B cell (primary cell): Measurements from ENCODE around the gene CHST11. TPM values are rescaled to one million over a fixed set of nuclear protein-coding genes. Genes with fewer than 3 reads are reported as not detected.

ENCODE experiments used
- ATAC-seq: fragments of 200-7000 bp; cut with Tn5 transposase; one replicate; pipeline ENCODE4 v1.10.0; 2021; ENCODE audit warnings: low read depth, mild to moderate bottlenecking, moderate number of reproducible peaks, moderate library complexity
- CTCF ChIA-PET: fragments of 350-600 bp; sonication (Branson Sonifier 250); formaldehyde crosslinking; loops from one replicate; lab custom pipeline; 2021; ENCODE audit warnings: antibody characterized with exemption, inconsistent platforms; lab: Charles Lee
- POLR2A ChIA-PET: fragments of 350-600 bp; sonication (Branson Sonifier 250); formaldehyde crosslinking; loops from one replicate; lab custom pipeline; 2021; ENCODE audit warnings: antibody characterized with exemption; lab: Charles Lee
- DNase-seq: peaks from one replicate; pipeline ENCODE4 v3.0.0; 2013
- H2AFZ ChIP-seq: 2 replicates; pipeline ENCODE4 v1.6.1; 2012; ENCODE audit warnings: mild to moderate bottlenecking, low read depth, low read length; ENCODE audit not compliant: insufficient read depth, poor library complexity, severe bottlenecking
- H3K27ac ChIP-seq, 2 donors: 1 replicate in 1 of 2; 2 replicates in 1 of 2; pipeline ENCODE4 v1.5.1; 2012 to 2013; ENCODE audit warnings: low read length in 2 of 2, mild to moderate bottlenecking in 2 of 2, moderate library complexity in 1 of 2
- H3K27me3 ChIP-seq, 4 experiments: fragments of 200-600 bp in 1 of 4; sonication (generic) in 1 of 4; replicated peaks in 1 of 4; 1 replicate in 2 of 4; 2 replicates in 2 of 4; pipeline versions ENCODE4 v1.6.1 to v1.7.0; 2013 to 2016; ENCODE audit warnings: low read length in 3 of 4, mild to moderate bottlenecking in 2 of 4, mixed read lengths in 1 of 4, moderate library complexity in 1 of 4; ENCODE audit not compliant: insufficient read depth in 4 of 4, control insufficient read depth in 3 of 4; ENCODE audit errors: control extremely low read depth in 1 of 4
- H3K36me3 ChIP-seq, 2 experiments: replicated peaks in 1 of 2; 1 replicate in 1 of 2; 2 replicates in 1 of 2; pipeline versions ENCODE4 v1.6.1 to v1.7.1; 2013; ENCODE audit warnings: low read length in 1 of 2; ENCODE audit not compliant: insufficient read depth in 2 of 2, control insufficient read depth in 1 of 2; ENCODE audit errors: control extremely low read depth in 1 of 2, extremely low read depth in 1 of 2
- H3K4me1 ChIP-seq, 2 donors: fragments of 200-600 bp in 1 of 2; sonication (generic) in 1 of 2; 1 replicate in 1 of 2; 2 replicates in 1 of 2; pipeline versions ENCODE4 v1.5.1 to v1.6.1; 2013 to 2017; ENCODE audit warnings: low read length in 2 of 2; ENCODE audit not compliant: control insufficient read depth in 2 of 2, insufficient read depth in 2 of 2
- H3K4me2 ChIP-seq: replicated peaks from 2 replicates; pipeline ENCODE3; 2012; ENCODE audit warnings: mild to moderate bottlenecking, low read depth, low read length; ENCODE audit not compliant: poor library complexity, severe bottlenecking
- H3K4me3 ChIP-seq, 5 experiments: fragments of 200-600 bp in 1 of 5; sonication (generic) in 1 of 5; 1 replicate in 3 of 5; 2 replicates in 2 of 5; pipeline versions ENCODE4 v1.5.1 to v1.7.0; 2011 to 2016; ENCODE audit warnings: low read length in 4 of 5, mild to moderate bottlenecking in 4 of 5, low read depth in 2 of 5, control low read depth in 1 of 5, moderate library complexity in 1 of 5; ENCODE audit not compliant: insufficient read depth in 1 of 5; ENCODE audit errors: control extremely low read depth in 1 of 5, extremely low read depth in 1 of 5
- H3K79me2 ChIP-seq: fragments of 200-600 bp; sonication (generic); one replicate; pipeline ENCODE4 v1.6.0; 2016; ENCODE audit warnings: low read length; ENCODE audit not compliant: control insufficient read depth, insufficient read depth
- H3K9ac ChIP-seq: fragments of 200-600 bp; sonication (generic); 2 replicates; pipeline ENCODE4 v1.6.1; 2017; ENCODE audit warnings: mild to moderate bottlenecking, low read length, moderate library complexity
- H3K9me3 ChIP-seq, 3 donors: one replicate each; pipeline versions ENCODE4 v1.6.1 to v1.7.1; 2013; ENCODE audit warnings: low read length in 2 of 3; ENCODE audit not compliant: control insufficient read depth in 2 of 3, insufficient read depth in 1 of 3; ENCODE audit errors: control extremely low read depth in 1 of 3
- H4K20me1 ChIP-seq: 2 replicates; pipeline ENCODE4 v1.6.0; 2012; ENCODE audit warnings: mild to moderate bottlenecking, low read length; ENCODE audit not compliant: insufficient read depth, control insufficient read depth, poor library complexity, severe bottlenecking
- H3K27ac Mint-ChIP-seq: one replicate; pipeline ENCODE4 v1.8.0; 2021; ENCODE audit warnings: mixed read lengths
- H3K27me3 Mint-ChIP-seq: one replicate; pipeline ENCODE4 v1.8.0; 2021; ENCODE audit warnings: mixed read lengths
- H3K4me1 Mint-ChIP-seq: one replicate; pipeline ENCODE4 v1.8.0; 2021; ENCODE audit warnings: mixed read lengths
- H3K4me3 Mint-ChIP-seq: one replicate; pipeline ENCODE4 v1.8.0; 2021; ENCODE audit warnings: mixed read lengths
- H3K9me3 Mint-ChIP-seq: one replicate; pipeline ENCODE4 v1.8.0; 2022; ENCODE audit warnings: mixed read lengths; ENCODE audit not compliant: insufficient read depth
- EZH2 ChIP-seq: IDR thresholded peaks from 2 replicates; pipeline ENCODE4 v1.6.1; 2012; ENCODE audit warnings: borderline replicate concordance, low read depth, mild to moderate bottlenecking, moderate library complexity, low read length; ENCODE audit not compliant: insufficient read depth, poor library complexity, severe bottlenecking
- WGBS: methylation state at CpG from one replicate; pipeline ENCODE4 v1.1.5; 2013; ENCODE audit warnings: missing lambda C conversion rate; ENCODE audit not compliant: insufficient coverage; 5-methylcytosine and 5-hydroxymethylcytosine counted together
- intact Hi-C: fragments of 100-400 bp; cut with micrococcal nuclease; formaldehyde crosslinking; loops from one replicate; pipeline ENCODE4 v1.10.0; 2022
- polyA plus RNA-seq: library from polyadenylated mRNA; depleted of rRNA; stranded (reverse); fragments of >200 nt; gene quantifications from 2 replicates; pipeline ENCODE4 v1.2.3, GENCODE V29; 2012
- total RNA-seq, 2 donors: library from RNA; stranded (reverse); fragments of 120-200 nt in 1 of 2; gene quantifications; 1 replicate in 1 of 2; 2 replicates in 1 of 2; pipeline versions ENCODE4 v1.2.3 to v1.2.4, GENCODE V29; 2013 to 2022
- TF ChIP-seq, protein P1 (sequence below): fragments of 200-600 bp; IDR thresholded peaks from one replicate; pipeline ENCODE4 v1.8.0; 2022; ENCODE audit warnings: antibody characterized with exemption, mild to moderate bottlenecking

Gene CHST11
- total and polyA plus RNA-seq, 2 donors (not counting 1 experiment from before 2014, with no cell fraction given), result 46.3 to 152 TPM

GRCh38 chr12:104458694-104459367 lies 2.1 kb downstream of the CHST11 start:
- H3K79me2 ChIP-seq, result peaks cover 61% of the 10 kb centered on the region
- H3K4me3 ChIP-seq, result peak overlapping the region; percentile 81 to 99 (median 97)

More at GRCh38 chr12:104458694-104459367, 2.1 kb downstream of the CHST11 start:
- TF ChIP-seq, protein P1, sequence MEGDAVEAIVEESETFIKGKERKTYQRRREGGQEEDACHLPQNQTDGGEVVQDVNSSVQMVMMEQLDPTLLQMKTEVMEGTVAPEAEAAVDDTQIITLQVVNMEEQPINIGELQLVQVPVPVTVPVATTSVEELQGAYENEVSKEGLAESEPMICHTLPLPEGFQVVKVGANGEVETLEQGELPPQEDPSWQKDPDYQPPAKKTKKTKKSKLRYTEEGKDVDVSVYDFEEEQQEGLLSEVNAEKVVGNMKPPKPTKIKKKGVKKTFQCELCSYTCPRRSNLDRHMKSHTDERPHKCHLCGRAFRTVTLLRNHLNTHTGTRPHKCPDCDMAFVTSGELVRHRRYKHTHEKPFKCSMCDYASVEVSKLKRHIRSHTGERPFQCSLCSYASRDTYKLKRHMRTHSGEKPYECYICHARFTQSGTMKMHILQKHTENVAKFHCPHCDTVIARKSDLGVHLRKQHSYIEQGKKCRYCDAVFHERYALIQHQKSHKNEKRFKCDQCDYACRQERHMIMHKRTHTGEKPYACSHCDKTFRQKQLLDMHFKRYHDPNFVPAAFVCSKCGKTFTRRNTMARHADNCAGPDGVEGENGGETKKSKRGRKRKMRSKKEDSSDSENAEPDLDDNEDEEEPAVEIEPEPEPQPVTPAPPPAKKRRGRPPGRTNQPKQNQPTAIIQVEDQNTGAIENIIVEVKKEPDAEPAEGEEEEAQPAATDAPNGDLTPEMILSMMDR, result no peak
- TF ChIP-seq EZH2, result no peak
- Histone ChIP-seq H4K20me1 (no peaks in the 10 kb centered on the region), H3K4me2 (peak overlapping the region; percentile 94), H2AFZ (peak overlapping the region; percentile 67), H3K27ac (peak overlapping the region; percentile 71 to 92), H3K9me3 (no peaks in the 10 kb centered on the region), H3K9ac (peak overlapping the region; percentile 95), H3K27me3 (no peaks in the 10 kb centered on the region), H3K36me3 (no peaks in the 10 kb centered on the region), H3K4me1 (peaks cover 48 to 58% of the 10 kb centered on the region in 2 donors)
- H3K27me3 Mint-ChIP-seq, result no peaks in the 10 kb centered on the region
- peak overlapping the region; percentile 92 for H3K27ac Mint-ChIP-seq
- under 1% methylated on average over 14 of the region's 21 CpGs for WGBS
- H3K4me1 Mint-ChIP-seq, result peaks cover 65% of the 10 kb centered on the region
- DNase-seq (peak; percentile 47), ATAC-seq (no peak)
- ChIA-PET POLR2A (interaction anchor here (0.6 to 3.7 kb wide), 9 partner anchors 14 to 405 kb away, joined by 3 to 26 read pairs (median 4); no protein-coding TSS in a partner anchor), CTCF (interaction anchor here (0.7 to 4.4 kb wide), 16 partner anchors 10 to 332 kb away, joined by 3 to 29 read pairs (median 5); no protein-coding TSS in a partner anchor)
- H3K9me3 Mint-ChIP-seq, result no peaks in the 10 kb centered on the region
- intact Hi-C loops, result loop anchor here (2.0 to 10.0 kb wide), 9 partner anchors 14 to 596 kb away; partner anchors contain the start of gene SLC41A2
- H3K4me3 Mint-ChIP-seq, result peak overlapping the region; percentile 98
